NCI-H69 (cell line): ENCODE measurements around the gene RERE.
A peak's percentile ranks its signal among the peaks of the same experiment; 100 is the strongest.

ENCODE experiments used
- DNase-seq: peaks from one replicate; lab custom pipeline; 2025; lab: John Stamatoyannopoulos, UW

Gene RERE

GRCh38 chr1:8476006-8476405 is 341.4 kb downstream of the RERE start:
- no peak for DNase-seq

- DNase-seq = peak; percentile 80
Measured at GRCh38 chr1:8474369-8474768, 343.1 kb downstream of the RERE start.

- peak; percentile 82 for DNase-seq
Measured at GRCh38 chr1:8473891-8474300, 343.5 kb downstream of the RERE start.

- DNase-seq = no peak
Measured at GRCh38 chr1:8473121-8473875, 344.1 kb downstream of the RERE start.

GRCh38 chr1:8472668-8473067 is 344.8 kb downstream of the RERE start:
- no peak for DNase-seq

GRCh38 chr1:8471451-8471850 is 346.0 kb downstream of the RERE start:
- DNase-seq = no peak

DNA sequence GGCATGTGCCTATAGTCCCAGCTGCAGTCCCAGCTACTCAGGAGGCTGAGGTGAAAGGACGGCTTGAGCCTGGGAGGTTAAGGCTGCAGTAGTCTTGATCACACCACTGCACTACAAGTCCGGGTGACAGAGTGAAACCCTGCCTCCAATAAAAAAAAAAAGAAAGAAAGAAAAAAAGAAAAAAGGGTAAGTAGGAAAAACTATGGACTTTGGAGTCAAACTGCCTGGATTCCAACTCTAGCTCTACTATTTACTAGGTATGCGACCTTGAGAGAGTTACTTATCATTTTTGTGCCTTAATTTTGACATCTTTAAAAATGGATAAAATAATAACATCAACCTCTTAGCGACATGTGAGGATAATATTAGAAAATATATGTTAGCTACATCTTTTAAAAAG is 348.7 kb downstream of the RERE start:
- no peak for DNase-seq

DNA sequence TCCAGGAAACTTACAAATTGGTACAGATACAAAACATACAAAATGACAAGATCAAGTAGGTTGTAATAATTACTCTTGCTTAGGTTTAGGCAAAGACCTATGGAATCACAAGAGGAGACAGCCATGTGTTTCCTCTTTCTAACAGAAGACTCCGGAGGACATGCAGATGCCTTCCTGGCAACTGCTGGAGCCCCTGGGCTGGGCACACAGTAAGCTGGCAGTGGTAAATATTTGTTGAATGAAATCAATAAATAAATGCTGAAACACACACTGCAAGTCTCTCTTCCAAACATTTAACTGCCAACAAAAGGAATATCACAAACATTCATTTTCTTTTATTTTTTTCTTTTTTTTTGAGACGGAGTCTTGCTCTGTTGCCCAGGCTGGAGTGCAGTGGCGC is 350.1 kb downstream of the RERE start:
- no peak for DNase-seq

GRCh38 chr1:8465692-8466091 is 351.7 kb downstream of the RERE start:
- DNase-seq = no peak

GRCh38 chr1:8465013-8465412 is 352.4 kb downstream of the RERE start:
- no peak for DNase-seq

GRCh38 chr1:8464377-8464776 is 353.1 kb downstream of the RERE start:
- no peak for DNase-seq

DNA sequence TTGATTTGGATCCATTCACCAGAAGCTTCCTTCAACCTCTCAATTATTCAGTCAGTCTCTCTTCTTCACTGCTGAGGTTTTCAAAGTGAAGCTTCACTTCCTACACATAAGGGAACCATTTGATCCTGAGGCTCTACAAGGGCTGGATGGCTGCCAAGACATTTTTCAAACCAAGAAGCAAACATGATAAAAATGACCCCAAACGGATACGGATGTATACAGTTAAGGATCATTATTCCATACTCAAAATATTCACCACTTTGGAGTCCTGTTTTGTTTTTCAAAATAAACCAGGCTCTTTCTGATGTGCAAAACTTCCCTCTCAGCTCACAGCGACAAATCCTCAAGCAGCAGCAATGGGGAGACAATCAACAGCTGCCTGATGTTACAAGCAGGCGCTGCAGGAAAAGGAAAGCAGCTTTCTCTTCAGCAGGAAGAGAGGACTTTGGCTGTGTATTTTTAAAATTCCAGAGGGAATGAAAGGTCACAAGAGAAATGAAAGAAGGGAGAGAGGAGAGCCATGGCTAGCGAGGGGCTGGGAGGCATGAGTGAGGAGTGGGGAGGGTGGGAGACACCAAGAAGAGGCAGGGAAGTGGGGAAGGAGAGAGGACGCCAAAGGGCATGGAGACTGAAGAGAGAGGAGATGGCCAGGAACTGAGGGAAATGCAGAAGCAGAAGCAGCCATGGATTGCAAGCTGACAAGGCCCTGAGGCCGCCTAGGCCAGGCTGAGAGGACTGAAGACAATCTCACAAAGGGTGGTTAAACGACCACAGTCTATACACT is 354.1 kb downstream of the RERE start:
- peak; percentile 72 for DNase-seq

- peak; percentile 16 for DNase-seq
Measured at GRCh38 chr1:8462371-8462892, 355.0 kb downstream of the RERE start.

GRCh38 chr1:8461351-8462110 is 355.9 kb downstream of the RERE start:
- peak; percentile 12 for DNase-seq

GRCh38 chr1:8460784-8461183 is 356.7 kb downstream of the RERE start:
- no peak for DNase-seq

GRCh38 chr1:8460132-8460544 is 357.3 kb downstream of the RERE start:
- DNase-seq = no peak

DNA sequence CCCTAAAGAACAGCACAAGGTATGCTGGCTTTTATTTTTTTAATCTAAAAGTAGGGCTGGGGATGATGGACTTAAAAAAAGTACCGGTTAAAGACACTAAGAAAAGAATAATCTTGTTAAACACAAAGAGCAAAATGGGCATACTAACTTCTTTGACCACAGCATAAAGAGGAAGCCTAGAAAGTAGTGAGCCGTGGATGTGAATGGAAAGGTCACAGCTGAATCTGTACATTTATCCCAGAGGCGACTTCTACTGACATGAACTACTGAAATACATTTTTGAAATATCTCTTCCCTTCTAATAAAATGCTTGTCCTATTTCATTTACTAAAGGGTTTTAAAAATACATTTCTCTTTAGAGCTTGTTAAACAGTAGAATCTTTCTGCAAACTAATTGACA is 358.8 kb downstream of the RERE start:
- no peak for DNase-seq

- no peak for DNase-seq
Measured at GRCh38 chr1:8457760-8458381, 359.6 kb downstream of the RERE start.

- no peak for DNase-seq
Measured at GRCh38 chr1:8456991-8457390, 360.4 kb downstream of the RERE start.

DNA sequence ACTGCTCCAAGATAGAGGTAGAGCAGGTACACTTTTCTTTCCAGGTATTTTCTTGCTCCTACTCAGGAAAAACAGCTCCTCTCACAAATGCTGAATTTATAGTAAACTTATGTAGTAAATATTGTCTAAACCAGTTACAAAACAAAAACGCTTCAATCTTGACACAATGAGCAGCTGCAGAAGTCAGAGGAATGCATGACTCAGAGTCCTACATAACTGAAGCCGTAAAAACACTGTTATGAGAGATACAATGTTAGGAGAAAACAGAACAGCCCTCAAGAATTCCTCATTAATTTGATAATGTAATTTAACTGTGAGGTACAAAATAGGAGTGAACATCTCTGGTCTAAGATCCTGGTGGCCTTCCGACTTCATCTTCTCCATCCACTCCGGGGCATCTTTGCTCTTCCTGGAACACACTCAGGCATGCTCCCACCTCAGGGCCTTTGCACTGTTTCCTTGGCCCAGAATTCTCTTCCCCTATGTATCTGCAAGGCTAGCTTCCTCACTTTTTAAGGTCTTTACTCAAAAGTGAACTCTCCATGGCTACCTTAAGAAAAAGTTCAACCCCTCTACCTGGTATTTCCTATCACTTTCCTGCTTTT is 361.0 kb downstream of the RERE start:
- DNase-seq = no peak

GRCh38 chr1:8455700-8456307 is 361.6 kb downstream of the RERE start:
- DNase-seq = no peak
